ENCODE measurements around the gene SLC30A1.

Gene SLC30A1

GRCh38 chr1:211607754-211608473, 29.0 kb upstream of the SLC30A1 start:
- no peak for DNase-seq (ENCODE audit: extremely low read depth in 1 of 2, low read depth in 1 of 2)

- DNase-seq (ENCODE audit: extremely low read depth in 1 of 2, low read depth in 1 of 2), result no peak
Observed at GRCh38 chr1:211606914-211607753, 28.2 kb upstream of the SLC30A1 start.

GRCh38 chr1:211606332-211606913, 27.5 kb upstream of the SLC30A1 start:
- no peak for DNase-seq (ENCODE audit: extremely low read depth in 1 of 2, low read depth in 1 of 2)

- DNase-seq (ENCODE audit: extremely low read depth in 1 of 2, low read depth in 1 of 2), result no peak
Observed at GRCh38 chr1:211605603-211606331, 26.8 kb upstream of the SLC30A1 start.

GRCh38 chr1:211605034-211605433, 26.1 kb upstream of the SLC30A1 start:
- DNase-seq (ENCODE audit: extremely low read depth in 1 of 2, low read depth in 1 of 2), result no peak

GRCh38 chr1:211604548-211604947, 25.6 kb upstream of the SLC30A1 start:
- DNase-seq (ENCODE audit: extremely low read depth in 1 of 2, low read depth in 1 of 2), result no peak

GRCh38 chr1:211603713-211604112, 24.8 kb upstream of the SLC30A1 start:
- DNase-seq (ENCODE audit: extremely low read depth in 1 of 2, low read depth in 1 of 2), result no peak

GRCh38 chr1:211603191-211603701, 24.3 kb upstream of the SLC30A1 start:
- DNase-seq (ENCODE audit: extremely low read depth in 1 of 2, low read depth in 1 of 2), result no peak

- DNase-seq (ENCODE audit: extremely low read depth in 1 of 2, low read depth in 1 of 2), result no peak
Observed at GRCh38 chr1:211601982-211602670, 23.2 kb upstream of the SLC30A1 start.

GRCh38 chr1:211601159-211601558, 22.2 kb upstream of the SLC30A1 start:
- no peak for DNase-seq (ENCODE audit: extremely low read depth in 1 of 2, low read depth in 1 of 2)

GRCh38 chr1:211599250-211599649, 20.3 kb upstream of the SLC30A1 start:
- DNase-seq (ENCODE audit: extremely low read depth in 1 of 2, low read depth in 1 of 2), result no peak

- no peak for DNase-seq (ENCODE audit: extremely low read depth in 1 of 2, low read depth in 1 of 2)
Observed at GRCh38 chr1:211598514-211598913, 19.6 kb upstream of the SLC30A1 start.

GRCh38 chr1:211596418-211597181, 17.6 kb upstream of the SLC30A1 start:
- no peak for DNase-seq (ENCODE audit: extremely low read depth in 1 of 2, low read depth in 1 of 2)

- DNase-seq (ENCODE audit: extremely low read depth in 1 of 2, low read depth in 1 of 2), result no peak
Observed at GRCh38 chr1:211595419-211595818, 16.5 kb upstream of the SLC30A1 start.

- no peak for DNase-seq (ENCODE audit: extremely low read depth in 1 of 2, low read depth in 1 of 2)
Observed at GRCh38 chr1:211591980-211592493, 13.1 kb upstream of the SLC30A1 start.

- no peak for DNase-seq (ENCODE audit: extremely low read depth in 1 of 2, low read depth in 1 of 2)
Observed at GRCh38 chr1:211589782-211590721, 11.1 kb upstream of the SLC30A1 start.

GRCh38 chr1:211588711-211589110, 9.8 kb upstream of the SLC30A1 start:
- no peak for DNase-seq (ENCODE audit: extremely low read depth in 1 of 2, low read depth in 1 of 2)

- no peak for DNase-seq (ENCODE audit: extremely low read depth in 1 of 2, low read depth in 1 of 2)
Observed at GRCh38 chr1:211587123-211587522, 8.2 kb upstream of the SLC30A1 start.
